HG03280 (cell line): Measurements from ENCODE around the gene PDIA4.
"Not testable (repeated sequence)": the region's sequence is repeated elsewhere in the genome, so short reads cannot be mapped to it uniquely, and the experiment has no call there.

ENCODE experiments used
- ATAC-seq: cut with Tn5 transposase; IDR thresholded peaks from one replicate; pipeline ENCODE4 v1.9.1; 2021; ENCODE audit warnings: mild to moderate bottlenecking, moderate library complexity; ENCODE audit not compliant: unreplicated experiment

The PDIA4 gene

DNA sequence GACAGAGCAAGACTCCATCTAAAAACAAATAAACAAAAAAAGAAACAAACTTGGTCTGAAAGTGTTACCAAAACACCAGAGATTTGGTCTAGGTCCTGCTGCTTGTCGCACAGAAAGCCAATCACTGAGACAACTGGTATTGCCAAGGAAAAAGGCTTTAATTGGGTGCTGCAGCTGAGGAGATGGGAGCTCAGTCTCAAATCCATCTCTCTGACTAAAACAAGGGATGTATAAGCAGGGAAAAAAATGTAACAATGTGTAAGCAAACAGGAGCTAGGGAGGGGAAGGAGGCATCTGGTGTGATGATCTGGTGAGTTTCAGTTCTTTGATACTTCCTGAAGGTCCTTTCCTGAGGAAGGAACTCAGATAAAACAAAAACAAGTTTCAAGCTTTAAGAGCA, 8.4 kb upstream of the PDIA4 start:
- no peak for ATAC-seq

DNA sequence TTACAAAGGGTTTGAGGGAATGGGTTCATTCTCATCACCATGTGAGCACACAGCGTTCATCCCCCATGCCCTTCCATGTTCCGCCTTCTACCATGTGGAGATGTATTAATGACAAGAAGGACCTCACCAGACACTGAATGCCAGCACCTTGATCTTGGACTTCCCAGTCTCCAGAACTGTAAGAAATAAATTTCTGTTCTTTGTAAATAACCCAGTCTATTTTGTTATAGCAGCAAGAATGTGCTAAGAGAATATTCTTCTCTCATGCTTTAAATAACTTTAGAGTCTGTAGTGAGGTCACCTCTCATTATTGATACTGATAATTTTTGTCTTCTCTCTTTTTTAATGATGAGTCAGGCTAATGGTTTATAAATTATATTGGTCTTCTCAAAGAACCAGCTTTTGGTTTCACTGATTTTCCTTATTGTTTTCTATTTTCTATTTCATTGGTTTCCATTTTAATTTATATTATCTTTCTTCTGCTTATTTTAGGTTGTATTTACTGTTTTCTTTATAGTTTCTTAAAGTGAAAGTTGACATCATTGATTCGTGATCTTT, 3.1 kb upstream of the PDIA4 start:
- ATAC-seq, result no peak

DNA sequence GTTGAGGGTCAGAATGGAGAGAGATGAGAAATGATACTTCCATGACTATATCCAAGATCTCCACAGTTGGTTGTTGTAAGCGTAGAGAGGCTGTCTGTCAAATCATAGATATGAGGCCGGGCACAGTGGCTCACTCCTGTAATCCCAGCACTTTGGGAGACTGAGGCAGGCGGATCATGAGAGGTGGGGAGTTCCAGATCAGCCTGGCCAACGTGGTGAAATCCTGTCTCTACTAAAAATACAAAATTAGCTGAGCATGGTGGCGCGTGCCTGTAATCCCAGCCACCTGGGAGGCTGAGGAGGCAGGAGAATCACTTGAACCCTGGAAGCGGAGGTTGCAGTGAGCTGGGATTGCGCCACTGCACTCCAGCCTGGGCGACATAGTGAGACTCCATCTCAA, 2.1 kb upstream of the PDIA4 start:
- ATAC-seq, result not testable (repeated sequence)

DNA sequence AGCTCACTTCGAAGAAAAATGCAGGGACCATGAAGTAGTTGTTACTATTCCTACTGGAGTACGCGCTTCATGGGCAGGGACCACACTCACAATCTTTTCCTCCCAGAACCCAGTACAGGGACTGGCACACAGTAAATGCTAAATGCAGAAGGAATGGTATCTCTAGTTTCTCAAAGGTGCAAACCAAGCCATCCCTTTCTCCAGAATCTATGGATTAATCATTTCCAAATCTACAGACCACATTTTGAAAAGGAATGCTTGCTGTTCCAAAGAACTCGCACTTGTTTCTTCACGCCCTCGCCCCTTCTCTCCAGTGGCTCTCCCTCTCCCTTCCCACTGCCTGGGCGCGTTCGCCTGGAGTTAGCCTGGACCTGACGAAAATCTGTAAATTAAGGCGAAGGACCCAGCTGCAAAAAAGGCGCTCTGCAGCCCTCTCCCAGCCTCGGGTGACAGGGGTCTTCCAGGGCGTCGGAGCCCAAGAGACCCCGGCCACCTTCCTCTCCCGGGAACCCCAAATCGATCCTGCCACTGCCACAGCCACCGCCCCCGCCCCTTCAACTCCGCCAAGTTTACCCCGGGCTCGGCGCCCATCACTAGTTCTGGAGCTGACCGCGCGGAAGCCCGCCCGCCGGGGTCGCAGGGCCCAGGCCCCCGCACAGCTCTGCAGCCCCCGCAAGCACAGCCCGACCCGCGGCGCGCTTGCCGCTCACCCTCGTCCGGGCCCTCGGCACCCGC, 527 bp downstream of the PDIA4 start:
- no peak for ATAC-seq

DNA sequence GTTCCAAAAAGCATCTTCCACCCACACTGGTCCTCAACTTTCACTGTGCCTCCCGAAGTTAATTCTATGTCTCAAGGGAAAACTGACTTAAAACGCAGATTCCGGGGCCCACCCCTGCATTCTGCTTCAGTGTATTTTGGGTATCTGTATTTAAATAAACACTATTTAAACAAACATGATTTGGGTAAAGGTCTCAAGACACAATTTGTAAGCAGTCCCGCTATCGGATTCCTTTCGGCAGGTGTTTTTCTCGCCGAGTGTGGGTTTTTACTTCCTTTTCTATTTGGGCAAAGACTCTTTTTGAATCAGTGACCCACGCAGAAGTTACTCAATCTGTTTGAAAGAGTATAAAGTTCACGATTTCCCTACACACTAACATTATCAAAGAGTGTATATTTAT, 1.2 kb downstream of the PDIA4 start:
- no peak for ATAC-seq

DNA sequence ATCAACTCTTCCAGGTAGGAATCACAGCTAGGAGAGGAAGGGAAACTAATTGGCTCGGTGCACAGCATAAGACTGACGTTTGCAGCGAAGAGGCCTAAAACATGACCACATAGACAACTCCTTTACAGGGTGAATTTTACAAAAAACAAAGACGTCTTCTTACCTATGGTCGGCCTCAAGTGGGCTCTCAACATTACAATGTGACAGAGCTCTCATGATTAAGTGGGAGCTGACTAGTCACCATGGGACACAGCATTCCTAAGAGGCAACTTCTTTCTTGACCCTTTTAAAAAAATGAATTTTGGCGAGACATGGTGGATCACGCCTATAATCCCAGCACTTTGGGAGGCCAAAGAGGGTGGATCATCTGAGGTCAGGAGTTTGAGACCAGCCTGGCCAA, 4.6 kb downstream of the PDIA4 start:
- no peak for ATAC-seq

DNA sequence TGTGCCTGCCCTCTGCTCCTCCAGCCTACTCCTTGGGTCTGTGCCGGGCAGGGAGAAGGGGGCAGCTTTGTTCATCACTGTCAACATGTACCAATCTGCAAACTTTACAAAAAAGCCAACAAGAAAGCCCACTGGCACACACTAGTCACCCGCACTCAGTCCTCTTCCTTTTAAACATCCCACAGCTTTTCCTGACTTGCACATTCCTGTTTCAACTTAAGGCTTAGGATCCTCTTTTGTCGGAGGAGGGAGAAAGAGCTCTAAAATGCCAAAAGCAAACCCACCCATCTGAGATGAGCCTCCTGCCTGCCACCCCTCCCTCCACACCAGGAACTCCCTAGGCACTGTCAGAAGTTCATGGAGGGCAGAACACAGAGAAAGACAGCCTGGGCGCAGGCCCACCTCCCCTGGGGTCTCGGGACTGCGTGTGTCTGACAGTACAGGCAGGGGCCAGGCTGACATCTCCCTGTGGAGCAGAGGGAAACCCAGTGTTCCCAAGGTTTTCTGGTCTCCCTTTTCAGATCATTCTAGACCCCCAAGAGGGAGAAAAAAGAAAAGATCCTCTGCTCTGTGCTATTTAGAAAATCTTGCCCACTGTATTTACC, 5.4 kb downstream of the PDIA4 start:
- no peak for ATAC-seq

DNA sequence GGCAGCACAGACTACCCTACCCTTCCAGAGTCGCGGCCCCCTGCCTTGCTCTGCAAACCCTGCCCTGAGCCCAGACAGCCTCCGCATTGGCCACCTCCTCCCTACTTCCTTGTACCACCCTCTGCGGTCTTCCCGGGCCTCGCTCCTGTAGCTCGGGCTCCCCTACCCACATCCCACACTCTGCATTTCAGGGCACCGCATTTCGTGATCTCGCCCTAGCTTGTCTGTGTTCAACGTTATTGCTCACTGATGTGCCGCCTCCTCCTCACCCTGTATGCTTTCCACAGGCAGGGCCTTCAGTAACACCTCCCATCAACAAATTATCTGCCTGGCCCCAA, 6.6 kb downstream of the PDIA4 start:
- no peak for ATAC-seq

DNA sequence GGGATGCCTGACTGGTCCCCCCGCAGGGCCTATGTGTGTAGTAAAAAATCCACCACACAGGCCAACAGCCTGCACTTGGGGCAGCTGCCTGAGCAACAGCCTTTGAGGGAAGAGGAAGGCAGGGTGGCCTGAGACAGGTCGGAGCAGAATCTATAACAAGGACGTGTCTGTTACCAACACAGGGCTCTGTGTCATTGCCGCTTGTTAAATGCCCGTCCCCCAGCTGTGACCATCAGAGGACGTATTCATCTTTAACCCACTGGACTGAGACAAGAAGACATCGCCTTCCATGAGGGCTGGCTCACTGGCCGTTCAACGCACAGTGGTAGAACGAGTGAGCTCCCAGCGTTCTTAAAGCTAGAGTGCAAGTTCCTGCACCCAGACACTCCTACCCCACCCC, 7.8 kb downstream of the PDIA4 start:
- ATAC-seq, result no peak

DNA sequence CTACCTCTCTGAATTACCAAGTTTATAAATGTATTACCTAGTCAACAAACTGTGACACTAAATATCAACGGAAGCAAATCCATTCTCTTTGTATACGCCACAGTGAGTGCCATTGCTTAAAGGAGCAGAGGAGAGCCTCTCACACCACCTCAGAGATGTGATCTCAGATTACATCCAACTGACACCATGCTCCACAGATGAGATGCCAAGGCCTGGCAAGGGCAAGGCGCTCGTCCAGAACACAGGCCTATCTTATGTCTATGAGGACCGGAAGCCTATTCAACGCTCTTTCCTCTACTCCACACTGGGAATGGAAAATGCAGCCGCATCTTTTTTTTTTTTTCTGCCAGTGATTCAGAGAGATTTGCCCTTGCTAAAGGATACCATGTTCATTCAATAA, 11.4 kb downstream of the PDIA4 start:
- no peak for ATAC-seq

DNA sequence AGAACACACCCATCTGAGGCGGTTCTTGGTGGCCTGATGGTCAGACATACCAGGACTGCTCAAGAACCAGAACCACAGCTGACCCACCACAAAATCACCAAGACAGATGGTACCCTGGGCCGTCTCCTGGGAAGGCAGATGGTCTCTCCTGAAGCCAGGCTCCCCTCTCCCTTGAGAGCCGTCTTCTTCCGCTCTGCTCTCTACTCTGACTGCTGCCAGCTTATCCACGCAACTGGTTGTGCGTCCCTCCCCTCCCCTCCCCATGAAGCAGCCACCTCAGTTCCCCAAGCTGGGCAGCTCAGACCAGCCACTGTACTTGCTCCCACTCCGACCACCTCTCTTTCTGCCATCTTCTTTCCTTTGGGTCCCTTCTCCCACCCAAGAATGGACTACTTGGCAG, 14.0 kb downstream of the PDIA4 start:
- no peak for ATAC-seq

DNA sequence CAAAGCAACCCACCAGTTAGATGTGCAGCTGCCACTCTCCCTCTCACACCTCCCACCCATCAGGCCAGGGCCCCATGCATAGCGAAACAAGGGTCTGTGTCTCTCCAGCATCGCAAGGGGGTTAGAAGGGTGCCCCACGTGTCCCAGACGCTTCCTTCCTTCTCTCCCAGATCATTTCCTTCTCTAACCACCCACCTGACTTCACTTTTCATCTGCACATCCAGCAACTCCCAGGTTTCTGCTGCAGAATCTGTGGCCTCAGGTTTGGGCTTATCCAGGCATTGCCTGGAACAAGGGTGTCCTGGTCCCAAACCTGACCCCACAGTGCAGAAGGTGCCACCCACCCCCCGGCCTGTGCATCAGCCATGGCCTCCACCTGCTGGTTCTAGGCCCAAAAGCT, 14.4 kb downstream of the PDIA4 start:
- no peak for ATAC-seq

DNA sequence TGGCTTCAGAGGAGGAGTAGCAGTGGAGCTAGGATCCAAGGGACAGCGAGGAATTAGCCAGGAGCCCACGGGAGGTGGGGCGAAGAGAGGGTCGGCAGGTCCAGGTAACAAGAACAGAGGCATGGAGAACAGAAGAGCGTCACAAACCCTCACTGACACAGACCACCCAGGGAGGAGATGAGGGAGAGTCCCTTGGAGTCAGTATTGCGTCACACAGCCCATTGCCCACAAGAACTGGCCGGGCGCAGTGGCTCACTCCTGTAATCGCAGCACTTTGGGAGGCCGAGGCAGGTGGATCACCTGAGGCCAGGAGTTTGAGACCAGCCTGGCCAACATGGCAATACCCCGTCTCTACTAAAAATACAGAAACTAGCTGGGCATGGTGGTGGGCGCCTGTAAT, 15.6 kb downstream of the PDIA4 start:
- ATAC-seq, result not testable (repeated sequence)

DNA sequence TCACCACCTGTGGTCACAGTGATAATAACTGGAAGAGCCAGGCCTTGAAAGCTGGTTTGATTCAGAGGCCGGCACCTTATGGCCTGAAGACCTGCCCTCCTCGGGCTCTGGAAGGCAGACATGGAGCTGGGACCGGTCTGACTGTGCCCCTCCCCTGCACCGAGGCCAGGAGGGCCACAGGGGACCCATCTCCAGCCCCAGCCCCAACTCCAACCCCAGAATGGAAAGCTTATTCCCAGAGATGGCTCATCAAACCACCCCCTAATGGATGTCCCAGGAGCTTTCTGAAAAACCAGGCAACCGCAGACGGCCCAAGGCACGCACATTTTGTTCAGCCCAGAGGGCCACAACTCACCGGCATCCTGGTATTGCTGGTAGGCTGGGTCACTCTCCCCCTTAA, 16.8 kb downstream of the PDIA4 start:
- ATAC-seq, result no peak

DNA sequence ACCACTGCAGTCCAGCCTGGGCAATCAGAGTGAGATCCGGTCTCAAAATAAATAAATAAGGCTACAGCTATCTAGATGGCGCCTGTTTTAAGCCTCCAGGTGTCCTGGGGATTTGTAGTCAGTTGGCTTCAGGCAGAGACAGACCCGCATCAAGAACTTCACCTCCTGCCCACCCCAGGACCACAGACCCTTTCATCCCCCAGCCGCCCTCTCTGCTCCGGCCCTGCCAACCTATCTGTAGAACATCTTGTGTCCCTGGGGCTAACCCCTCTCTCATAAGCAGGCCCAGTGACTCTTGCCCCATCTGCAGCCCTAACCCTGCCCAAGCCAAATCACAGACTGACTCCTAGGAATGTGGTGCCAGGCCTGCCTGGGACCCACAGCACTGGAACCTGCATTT, 17.9 kb downstream of the PDIA4 start:
- ATAC-seq, result no peak

DNA sequence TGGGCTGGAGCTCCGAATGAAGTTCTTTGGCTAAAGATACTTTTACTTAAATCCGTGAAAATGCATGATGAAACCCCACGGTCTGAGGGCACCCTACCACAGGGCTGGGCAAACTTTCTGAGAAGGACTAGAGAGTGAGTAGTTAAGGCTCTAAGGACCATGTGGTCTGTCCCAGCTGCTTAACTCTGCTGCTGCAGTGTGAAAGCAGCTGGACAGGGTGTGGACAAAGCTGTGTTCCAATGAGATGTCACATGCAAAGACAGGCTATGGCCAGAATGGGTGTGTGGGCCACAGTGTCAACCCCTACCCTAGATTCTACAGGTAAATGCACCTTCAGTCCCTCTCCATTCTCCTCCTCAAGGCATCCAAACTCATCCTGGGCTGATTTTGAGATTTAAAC, 18.8 kb downstream of the PDIA4 start:
- ATAC-seq, result no peak

DNA sequence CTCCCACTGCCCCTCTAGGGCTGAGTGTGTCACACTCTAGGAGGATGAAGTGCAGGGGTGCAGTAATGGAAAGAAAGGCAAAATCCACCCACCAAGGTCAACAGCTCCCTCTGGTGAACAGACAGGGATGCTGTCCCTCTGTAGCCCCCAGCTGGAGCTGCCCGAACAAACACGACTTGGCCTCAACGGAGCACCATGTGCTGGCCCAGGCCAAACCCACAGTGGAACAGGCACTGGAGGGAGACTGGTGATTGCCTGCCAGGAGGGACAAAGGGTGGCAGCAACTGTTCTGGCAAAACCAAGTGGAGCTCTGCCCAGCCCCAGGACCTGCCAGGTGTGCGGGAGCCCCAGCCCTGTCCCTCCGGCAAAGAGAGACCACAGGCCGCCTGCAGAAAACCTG, 20.7 kb downstream of the PDIA4 start:
- ATAC-seq, result no peak

DNA sequence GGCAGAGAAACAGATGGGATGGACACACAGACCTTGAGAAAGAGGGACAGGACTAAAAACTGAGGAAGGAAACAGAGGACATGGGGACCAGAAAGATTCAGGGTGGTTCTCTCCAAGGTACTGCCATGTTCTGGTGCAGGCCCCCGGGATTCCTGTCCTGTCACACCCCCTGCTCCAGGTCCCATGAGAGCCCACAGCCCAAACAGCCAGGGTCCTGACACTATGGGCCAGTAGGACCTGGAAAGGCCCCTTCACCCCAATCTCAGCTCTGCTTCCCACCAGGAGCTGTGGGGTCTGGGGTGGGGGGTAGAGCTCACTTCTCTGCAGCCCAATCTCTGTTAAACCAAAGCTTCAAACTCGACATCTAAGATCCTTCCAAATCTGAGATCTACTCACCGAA, 21.2 kb downstream of the PDIA4 start:
- no peak for ATAC-seq

DNA sequence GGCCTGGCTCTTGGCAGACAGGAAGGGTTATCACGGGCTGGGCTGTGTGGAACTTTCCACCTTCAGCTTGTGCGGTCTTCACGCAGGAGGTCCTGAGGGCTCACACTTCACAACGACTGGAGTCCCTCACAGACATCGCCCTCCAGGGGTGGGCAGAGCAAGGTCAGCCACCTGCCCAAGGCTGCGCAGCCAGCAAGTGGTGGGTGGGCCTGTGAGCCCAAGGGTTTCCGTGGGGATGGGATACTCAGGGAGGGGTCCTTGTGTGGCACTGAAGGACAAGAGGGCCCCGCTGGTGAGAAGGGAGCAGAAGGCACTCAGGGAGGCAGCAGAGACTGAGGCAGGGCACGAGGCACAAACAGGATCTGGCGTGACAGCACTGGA, 22.0 kb downstream of the PDIA4 start:
- ATAC-seq, result no peak

DNA sequence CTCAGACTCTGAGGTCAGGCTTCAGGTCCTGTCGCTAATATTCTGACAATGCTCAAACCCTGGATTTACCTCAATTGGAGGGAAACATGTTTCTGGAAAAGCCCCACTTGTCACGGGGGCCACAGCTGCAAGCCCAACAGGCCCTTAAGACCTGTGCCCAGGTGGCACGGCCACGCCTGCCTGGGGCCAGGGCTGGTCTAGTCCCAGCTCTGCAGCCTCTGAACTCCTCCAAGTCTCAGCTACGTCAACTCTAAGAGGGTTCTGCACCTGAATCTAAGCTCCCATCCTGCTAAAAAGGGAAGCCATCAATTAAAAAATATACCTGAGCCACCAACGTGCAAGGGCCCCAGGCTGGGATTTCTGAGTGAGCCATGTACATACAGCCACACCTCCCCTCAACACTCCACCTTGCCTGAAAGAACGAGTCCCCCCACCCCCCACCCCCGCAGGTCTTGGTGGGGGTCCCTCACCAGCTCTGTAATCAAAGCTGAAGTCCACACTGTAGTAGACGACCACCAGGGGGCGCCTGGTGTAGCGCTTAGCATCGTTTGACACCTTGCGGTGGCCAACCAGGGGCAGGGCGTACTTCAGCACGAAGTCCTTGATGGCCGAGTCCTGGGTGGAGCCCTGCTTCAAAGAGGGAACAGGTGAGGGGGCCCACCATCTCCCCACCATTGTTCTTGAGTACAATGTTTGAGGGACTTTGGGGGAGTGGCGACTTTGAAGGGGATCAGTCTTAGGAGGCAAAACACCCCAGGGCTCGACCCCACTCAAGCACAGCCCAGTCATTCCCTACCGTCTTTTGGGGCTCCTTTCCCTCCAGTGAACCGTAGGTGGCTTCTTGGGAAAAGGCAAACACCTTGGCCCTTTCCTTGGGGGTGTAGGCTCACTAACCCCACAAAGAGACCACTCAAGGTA, 22.6 kb downstream of the PDIA4 start:
- ATAC-seq, result no peak

DNA sequence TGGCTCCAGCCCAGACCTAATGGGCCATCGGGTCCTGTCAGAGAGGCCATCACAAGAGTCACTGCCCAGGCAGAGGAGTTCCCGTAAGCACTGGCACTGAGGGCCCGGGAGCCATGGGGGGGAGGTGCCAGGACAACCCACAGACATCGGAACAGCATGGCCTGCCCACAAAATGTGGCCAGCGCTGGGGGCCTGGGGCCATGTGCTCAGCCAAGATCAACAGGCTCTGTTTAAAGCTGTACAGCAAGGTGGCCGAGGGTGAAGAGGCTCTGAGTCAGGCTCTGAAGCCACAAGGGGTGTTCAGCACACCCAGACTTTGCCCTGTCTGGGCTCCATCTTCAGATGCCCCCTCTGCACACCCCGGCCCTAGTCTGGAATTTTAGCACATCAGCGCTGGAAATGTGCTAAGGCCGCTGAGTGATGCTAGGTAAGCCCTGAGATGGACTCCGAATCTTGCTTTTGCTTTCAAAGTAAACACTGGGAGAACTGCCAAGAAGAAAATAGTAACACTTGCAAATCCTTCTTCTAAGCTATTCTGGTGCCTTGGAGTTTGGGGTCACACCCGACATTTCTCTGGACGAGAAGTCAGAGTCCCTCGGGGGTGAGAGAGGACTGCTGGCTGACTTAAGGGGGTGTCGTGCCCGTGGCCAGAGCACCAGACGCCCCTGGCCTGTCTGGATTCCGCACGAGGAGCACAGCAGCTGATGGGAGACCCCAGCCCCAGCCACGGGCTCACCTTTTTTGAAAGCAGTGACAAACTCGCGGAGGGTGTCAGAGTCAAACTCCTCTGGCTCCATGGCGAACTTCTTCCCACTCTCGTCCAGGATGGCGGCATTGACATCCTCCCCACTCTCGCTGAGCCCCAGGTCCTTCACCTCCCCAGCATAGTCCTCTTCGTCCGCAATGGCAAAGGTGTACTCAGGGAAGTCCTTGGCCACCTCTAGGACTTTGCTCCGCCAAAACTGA, 23.6 kb downstream of the PDIA4 start:
- no peak for ATAC-seq
